Brain microvascular endothelial cell (primary cell): ENCODE data around the gene PRSS57.

Source experiments
- DNase-seq: peaks from one replicate; pipeline ENCODE4 v3.0.0-alpha.2; 2020
- H3K27ac ChIP-seq: fragments of 250-450 bp; sonication (Bioruptor Pico); 2 replicates; pipeline ENCODE4 v1.5.1; 2020; ENCODE audit warnings: mild to moderate bottlenecking, moderate library complexity
- H3K27me3 ChIP-seq: fragments of 250-450 bp; sonication (Bioruptor Pico); replicated peaks from 2 replicates; pipeline ENCODE4 v1.5.1; 2020; ENCODE audit warnings: mild to moderate bottlenecking
- H3K36me3 ChIP-seq: fragments of 250-450 bp; sonication (Bioruptor Pico); replicated peaks from 2 replicates; pipeline ENCODE4 v1.5.1; 2020; ENCODE audit warnings: mild to moderate bottlenecking
- H3K4me3 ChIP-seq: 2 replicates; pipeline ENCODE4 v1.5.1; 2011; ENCODE audit warnings: low read depth, mild to moderate bottlenecking, control low read depth, low read length, moderate library complexity
- in situ Hi-C: cut with HindIII; loops from 2 replicates; pipeline ENCODE4 v1.10.0; 2017; ENCODE audit warnings: low sequenced_read_pairs, low pct_ligation_motif_present
- TF ChIP-seq, protein P1 (sequence below): IDR thresholded peaks from 2 replicates; pipeline ENCODE4 v1.5.1; 2011; ENCODE audit warnings: low read depth, mild to moderate bottlenecking, moderate library complexity, low read length, control low read depth, inconsistent platforms; ENCODE audit errors: missing control alignments

PRSS57 gene

GRCh38 chr19:648904-649801 lies 46.1 kb downstream of the PRSS57 start:
- Histone ChIP-seq H3K4me3 (no peak overlapping the region), H3K36me3 (peaks cover 81% of the 10 kb centered on the region), H3K27ac (no peak overlapping the region), H3K27me3 (no peaks in the 10 kb centered on the region)
- TF ChIP-seq, protein P1, sequence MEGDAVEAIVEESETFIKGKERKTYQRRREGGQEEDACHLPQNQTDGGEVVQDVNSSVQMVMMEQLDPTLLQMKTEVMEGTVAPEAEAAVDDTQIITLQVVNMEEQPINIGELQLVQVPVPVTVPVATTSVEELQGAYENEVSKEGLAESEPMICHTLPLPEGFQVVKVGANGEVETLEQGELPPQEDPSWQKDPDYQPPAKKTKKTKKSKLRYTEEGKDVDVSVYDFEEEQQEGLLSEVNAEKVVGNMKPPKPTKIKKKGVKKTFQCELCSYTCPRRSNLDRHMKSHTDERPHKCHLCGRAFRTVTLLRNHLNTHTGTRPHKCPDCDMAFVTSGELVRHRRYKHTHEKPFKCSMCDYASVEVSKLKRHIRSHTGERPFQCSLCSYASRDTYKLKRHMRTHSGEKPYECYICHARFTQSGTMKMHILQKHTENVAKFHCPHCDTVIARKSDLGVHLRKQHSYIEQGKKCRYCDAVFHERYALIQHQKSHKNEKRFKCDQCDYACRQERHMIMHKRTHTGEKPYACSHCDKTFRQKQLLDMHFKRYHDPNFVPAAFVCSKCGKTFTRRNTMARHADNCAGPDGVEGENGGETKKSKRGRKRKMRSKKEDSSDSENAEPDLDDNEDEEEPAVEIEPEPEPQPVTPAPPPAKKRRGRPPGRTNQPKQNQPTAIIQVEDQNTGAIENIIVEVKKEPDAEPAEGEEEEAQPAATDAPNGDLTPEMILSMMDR = no peak
- DNase-seq = no peak
- in situ Hi-C loops = no loop called here

DNA sequence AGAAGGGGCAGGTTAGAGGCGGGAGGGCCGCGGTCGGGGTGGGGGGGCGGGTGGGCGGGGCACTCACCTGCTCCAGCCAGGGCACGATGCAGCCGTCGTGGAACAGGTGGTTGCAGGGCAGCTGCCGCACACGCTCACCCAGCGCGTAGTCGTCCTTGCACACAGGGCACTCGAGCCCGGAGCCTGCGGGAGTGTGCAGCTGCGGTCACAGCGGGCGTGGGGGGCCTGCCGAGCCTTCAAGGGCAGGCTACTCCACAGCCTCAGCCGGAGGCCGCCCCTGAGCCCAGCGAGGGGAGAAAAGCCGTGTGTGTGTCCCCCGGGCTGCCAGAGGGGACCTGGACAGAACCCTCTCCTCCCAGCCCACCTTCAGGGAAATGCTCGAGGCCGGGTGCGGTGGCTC lies 46.9 kb downstream of the PRSS57 start:
- no peak overlapping the region for H3K27ac ChIP-seq
- in situ Hi-C loops = no loop called here
- no peaks in the 10 kb centered on the region for H3K27me3 ChIP-seq
- TF ChIP-seq, protein P1 = no peak
- no peak for DNase-seq
- peaks cover 72% of the 10 kb centered on the region for H3K36me3 ChIP-seq
- H3K4me3 ChIP-seq = no peak overlapping the region

DNA sequence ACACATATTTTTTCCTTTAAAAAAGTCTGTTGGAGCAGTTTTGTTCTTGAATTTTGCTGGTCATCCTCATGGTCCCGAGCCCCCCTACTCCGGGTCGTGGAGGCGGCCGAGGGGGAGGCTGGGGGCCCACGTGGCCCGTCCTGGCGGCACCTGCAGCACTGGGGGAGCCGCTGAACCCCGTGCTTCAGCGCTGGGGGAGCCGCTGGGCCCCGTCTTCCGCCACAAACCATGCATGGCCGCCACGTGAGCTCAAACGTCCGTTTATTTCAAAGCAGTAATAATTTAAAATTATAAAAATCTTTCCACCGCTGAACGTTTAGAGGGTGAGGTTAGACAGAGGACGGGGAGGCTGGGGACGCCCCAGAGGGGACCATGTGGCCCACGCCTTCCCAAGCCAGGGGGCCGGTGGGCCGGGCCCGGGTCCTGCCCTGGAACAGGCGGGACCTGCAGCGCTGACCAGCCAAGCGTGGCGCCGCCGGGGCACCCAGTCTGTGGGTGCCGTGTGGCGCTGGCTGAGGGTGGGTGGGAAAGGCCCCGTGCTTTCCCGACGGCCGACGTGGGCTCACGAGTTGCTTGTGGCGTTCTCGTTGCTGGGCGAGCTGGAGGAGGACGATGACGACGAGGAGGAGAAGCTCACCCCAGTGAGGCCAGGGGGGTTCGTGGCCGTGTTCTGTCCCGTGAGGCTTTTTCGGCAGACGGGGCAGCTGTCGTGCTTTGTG lies 47.5 kb downstream of the PRSS57 start:
- Histone ChIP-seq H3K27ac (no peak overlapping the region), H3K27me3 (no peaks in the 10 kb centered on the region), H3K36me3 (peaks cover 68% of the 10 kb centered on the region), H3K4me3 (no peak overlapping the region)
- in situ Hi-C loops = no loop called here
- TF ChIP-seq, protein P1 = no peak
- no peak for DNase-seq

DNA sequence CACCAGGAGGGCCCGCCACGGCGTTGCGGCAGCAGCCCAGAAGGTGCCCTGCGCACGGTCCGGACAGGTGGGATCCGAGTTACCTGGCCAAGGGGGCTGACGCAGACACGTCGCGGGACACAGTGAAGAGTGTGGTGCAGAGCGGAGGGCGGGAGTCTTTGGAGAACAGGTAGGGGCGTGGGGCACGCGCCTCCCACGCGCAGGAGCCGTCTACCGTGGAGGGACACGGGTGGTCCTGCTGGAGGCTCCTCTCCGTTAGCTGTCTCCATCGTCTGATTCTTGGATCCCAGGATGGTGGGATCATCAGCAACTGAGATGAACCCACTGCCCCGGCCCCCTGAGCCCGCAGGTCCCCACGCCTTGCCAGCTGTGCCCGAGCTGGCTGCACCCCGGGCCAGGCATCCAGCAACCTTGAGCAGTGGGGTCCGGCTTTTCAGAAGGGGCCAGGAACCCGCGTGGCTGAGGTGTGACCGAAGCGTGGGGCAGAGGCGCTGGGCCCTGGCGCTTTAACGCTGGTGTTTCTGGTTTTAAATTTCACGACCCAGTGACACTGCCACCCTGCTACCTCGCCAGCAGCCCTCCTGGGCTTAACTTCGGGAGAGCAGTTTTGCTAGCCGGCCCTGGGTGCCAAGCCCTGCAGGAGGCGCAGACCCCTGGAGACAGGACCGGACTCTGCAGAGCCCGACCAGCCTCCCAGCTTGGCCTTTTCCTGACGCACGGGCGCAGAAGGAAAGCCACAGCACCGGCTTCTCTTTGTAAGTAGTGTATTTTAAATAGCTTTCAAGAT lies 48.3 kb downstream of the PRSS57 start:
- TF ChIP-seq, protein P1 = no peak
- no peak for DNase-seq
- H3K4me3 ChIP-seq = no peak overlapping the region
- in situ Hi-C loops = no loop called here
- H3K27ac ChIP-seq = no peak overlapping the region
- H3K27me3 ChIP-seq = no peaks in the 10 kb centered on the region
- H3K36me3 ChIP-seq = peaks cover 62% of the 10 kb centered on the region

GRCh38 chr19:645912-646778 lies 49.1 kb downstream of the PRSS57 start:
- TF ChIP-seq, protein P1 = no peak
- no peak for DNase-seq
- no peaks in the 10 kb centered on the region for H3K27me3 ChIP-seq
- H3K27ac ChIP-seq = no peak overlapping the region
- H3K36me3 ChIP-seq = peaks cover 54% of the 10 kb centered on the region
- in situ Hi-C loops = no loop called here
- no peak overlapping the region for H3K4me3 ChIP-seq
